ENCODE measurements around the gene CFAP20.
A peak's percentile ranks its signal among the peaks of the same experiment; 100 is the strongest.

CFAP20 gene

DNA sequence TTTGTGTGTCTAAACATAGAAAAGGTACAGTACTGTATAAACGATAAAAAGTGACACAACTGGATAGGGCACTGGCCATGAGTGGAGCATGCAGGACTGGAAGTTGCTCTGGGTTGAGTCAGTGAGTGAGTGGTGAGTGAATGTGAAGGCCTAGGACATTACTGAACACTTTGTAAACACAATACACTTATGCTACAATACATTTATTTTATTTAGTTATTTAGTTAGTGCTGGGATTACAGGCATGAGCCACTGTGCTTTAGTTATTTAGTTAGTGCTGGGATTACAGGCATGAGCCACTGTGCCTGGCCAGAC, 4.6 kb downstream of the CFAP20 start:
- DNase-seq (ENCODE audit: low read depth): no peak

- no peak for DNase-seq (ENCODE audit: low read depth)
These were observed 5.1 kb downstream of the CFAP20 start for GRCh38 chr16:58123896-58124600.

DNA sequence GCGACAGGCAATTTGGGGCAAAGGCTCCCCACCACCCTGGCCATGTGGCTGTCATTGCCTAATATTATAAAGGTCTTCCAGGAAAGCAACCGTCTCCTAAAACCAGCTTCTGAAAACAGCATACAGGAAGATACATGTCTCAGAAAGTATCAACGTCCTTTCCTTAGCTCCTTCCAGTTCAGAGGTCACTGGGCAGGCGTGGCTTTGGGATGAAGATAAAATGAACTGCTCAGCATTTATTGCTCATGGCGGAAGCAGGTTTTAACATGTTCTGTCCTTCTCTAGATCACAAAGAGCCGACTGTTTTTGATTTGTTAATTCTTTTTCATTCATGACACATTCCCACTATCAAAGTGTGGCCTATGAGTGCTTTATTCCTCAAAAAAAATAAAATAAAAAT, 8.0 kb downstream of the CFAP20 start:
- no peak for DNase-seq (ENCODE audit: low read depth)

GRCh38 chr16:58120234-58120633, 8.9 kb downstream of the CFAP20 start:
- DNase-seq (ENCODE audit: low read depth): no peak

- no peak for DNase-seq (ENCODE audit: low read depth)
These were observed 9.7 kb downstream of the CFAP20 start for GRCh38 chr16:58119509-58119845.

DNA sequence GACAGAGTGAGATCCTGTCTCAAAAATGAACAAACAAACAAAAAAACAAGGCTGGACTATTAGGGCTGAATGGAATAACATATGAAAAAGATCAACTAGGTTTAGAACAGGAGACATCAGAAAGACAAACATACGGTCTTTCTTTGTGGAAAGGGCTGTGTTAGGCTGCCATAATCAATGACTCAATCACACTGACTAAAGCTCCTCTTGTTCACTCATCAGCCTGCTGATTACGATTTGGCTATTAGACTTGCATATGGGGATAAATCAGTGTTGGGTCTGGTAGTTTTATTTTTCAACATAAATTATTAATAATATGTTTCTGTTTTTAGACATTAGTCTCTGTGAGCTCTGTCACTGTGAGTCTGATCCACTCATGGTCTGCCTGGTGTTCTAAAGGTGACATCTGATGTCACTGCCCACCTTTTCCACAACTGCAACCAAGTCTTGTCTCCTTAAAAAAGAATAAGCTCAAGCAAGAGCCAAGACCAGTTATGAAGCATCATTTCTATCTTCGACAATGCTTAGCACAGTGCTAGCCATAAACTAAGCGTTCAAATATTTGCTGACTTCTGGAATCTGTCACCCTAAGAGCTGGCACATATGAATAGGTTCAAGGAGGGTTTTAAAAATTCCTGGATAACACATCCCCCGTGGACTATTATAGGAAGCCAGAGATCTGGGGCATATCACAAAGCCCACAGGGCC, 10.2 kb downstream of the CFAP20 start:
- DNase-seq (ENCODE audit: low read depth): no peak

DNA sequence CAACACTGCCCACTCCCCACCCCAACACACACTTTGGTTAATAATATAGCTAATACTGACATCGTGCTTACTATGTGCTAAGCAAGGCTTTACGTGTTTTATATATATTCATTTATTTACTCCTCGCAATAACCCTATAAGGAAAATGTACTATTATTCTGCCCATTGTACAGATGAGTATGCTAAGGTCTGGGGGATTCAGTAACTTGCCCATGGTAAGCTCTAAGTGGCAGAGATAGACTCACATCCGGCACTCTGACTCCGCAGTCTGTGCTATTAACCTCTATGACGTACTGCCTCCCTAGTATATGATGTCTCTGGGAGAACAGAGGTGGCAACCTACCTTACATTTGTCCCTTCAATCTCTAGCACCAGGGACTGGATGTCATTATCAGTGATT, 12.7 kb downstream of the CFAP20 start:
- DNase-seq (ENCODE audit: low read depth): no peak

GRCh38 chr16:58116081-58116480, 13.1 kb downstream of the CFAP20 start:
- DNase-seq (ENCODE audit: low read depth): no peak

GRCh38 chr16:58114827-58115825, 14.1 kb downstream of the CFAP20 start:
- DNase-seq (ENCODE audit: low read depth): no peak

DNA sequence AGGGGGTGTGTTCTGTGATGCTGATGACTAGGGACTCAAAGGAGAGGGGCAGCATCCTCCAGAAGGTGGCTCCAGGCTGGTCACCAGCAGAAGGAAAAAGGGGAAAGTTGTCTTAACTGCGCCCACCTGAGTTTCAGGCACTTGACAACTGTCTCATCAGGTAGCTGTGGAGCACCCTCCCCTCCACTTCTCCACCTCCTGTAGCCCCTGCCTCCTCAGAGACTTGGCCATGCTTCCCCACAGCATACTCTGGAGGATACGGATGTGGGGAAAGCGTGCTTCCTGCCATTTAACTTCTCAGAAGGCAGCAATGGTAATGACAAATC, 17.9 kb downstream of the CFAP20 start:
- no peak for DNase-seq (ENCODE audit: low read depth)

- no peak for DNase-seq (ENCODE audit: low read depth)
These were observed 18.4 kb downstream of the CFAP20 start for GRCh38 chr16:58110571-58111301.

- no peak for DNase-seq (ENCODE audit: low read depth)
These were observed 19.3 kb downstream of the CFAP20 start for GRCh38 chr16:58109881-58110280.

DNA sequence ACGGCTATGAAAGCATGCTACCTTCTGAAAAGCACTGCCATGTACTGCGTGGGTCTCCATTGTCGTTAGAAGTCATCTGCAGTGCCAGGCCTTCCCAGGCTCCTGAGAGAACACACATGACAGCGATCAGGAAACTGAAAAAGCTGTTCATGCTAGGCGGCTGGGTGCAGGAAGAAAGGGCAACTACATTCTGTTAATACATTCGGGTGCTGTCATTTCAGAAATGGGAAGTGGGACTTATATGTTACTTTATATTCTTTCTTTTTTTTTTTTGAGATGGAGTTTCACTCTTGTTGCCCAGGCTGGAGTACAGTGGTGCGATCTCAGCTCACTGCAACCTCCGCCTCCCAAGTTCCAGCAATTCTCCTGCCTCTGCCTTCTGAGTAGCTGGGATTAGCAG, 19.9 kb downstream of the CFAP20 start:
- no peak for DNase-seq (ENCODE audit: low read depth)

DNA sequence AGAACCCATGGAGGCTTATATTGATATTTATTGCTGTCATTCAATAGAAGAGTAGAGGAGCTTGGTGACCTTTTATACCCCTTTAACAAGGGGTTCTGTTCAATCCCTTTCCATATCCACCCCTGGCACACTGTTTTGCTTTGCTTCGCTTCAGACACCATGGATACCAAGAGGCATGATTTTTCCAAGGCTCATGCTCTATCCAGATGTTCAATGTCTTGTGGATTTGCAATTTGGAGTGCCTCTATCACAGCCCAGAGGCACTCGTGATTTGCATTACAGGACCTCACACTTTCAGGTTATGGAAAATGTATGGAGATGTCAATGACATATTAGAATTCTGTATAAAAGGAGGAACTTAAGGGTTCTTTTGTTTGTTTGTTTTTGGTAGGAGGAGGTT, 21.5 kb downstream of the CFAP20 start:
- DNase-seq (ENCODE audit: low read depth): no peak

- DNase-seq (ENCODE audit: low read depth): no peak
These were observed 22.0 kb downstream of the CFAP20 start for GRCh38 chr16:58107228-58107627.

DNA sequence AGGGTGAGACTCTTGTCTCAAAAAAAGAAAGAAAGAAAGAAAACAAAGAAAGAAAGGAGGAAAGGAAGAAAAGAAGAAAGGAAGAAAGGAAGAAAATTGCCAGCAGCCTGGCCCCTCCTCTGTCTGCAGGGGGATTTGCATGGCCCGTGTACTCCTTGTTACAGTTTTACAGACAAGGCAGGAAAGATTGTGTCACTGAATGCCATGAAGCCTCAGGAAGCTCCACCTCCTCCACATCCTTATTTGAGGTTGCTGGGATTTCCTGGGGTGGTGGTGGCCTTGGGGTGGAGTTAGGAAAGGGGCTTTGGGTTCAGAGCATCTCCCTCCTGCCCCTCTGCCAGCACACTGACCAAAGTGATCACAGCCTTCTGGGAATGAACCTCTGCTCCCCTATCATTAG, 23.6 kb downstream of the CFAP20 start:
- no peak for DNase-seq (ENCODE audit: low read depth)

GRCh38 chr16:58102665-58103392, 26.4 kb downstream of the CFAP20 start:
- no peak for DNase-seq (ENCODE audit: low read depth)

- DNase-seq (ENCODE audit: low read depth): no peak
These were observed 29.3 kb downstream of the CFAP20 start for GRCh38 chr16:58099956-58100300.

- DNase-seq (ENCODE audit: low read depth): no peak
These were observed 29.9 kb downstream of the CFAP20 start for GRCh38 chr16:58099097-58099955.

DNA sequence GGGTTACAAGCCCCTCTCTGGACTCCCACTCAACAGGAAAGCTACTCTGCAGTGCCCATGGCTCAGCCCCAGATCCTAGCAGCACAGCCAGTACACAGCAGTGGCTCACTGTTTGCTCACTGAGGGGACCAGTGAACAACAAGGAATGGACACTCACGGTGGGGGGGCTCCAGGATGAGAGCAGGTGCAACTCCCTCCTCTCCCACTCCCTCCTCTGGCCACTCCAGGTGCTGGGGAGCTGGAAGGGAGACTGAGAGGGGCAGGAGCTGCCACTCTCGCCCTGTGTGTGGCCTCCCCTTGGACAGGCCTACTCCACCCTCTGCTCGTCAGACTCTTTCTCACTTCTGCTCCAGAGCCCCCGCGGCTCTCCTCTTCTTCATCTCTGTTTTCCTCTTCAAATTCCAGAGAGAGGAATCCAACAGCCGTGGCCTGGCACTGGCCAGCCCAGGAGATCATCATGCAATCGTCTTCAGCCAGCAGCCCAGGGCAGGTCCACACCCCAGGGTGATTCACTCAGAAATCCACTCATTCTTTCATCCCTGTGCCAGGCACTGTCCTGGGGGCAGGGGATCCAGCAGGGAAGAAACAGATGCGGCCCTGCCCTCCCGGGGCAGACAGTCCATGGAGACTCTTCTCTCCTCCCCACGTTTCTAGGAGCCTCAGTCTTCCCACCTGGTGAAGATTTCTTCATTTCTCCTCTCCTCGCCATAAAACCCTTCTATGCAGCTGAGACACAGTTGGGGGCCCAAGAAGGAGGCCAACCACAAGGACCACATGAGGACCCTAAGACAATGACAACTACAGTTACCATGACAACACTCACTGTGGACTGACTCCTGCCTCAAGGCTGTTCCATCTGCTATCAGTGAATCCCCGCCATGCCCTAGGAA, 30.7 kb downstream of the CFAP20 start:
- peak; percentile 16 for DNase-seq (ENCODE audit: low read depth)

All from HS-5 (cell line).